H9 (cell line): Measurements from ENCODE around the gene APOL2. TPM values are rescaled to one million over a fixed set of nuclear protein-coding genes. Genes with fewer than 3 reads are reported as not detected.

ENCODE experiments used
- DNase-seq: peaks from one replicate; pipeline ENCODE4 v3.0.0-alpha.2; 2017
- H2AFZ ChIP-seq: one replicate; pipeline ENCODE4 v1.6.1; 2013; ENCODE audit warnings: mild to moderate bottlenecking, low read length, control low read depth, moderate library complexity
- H2AK5ac ChIP-seq: 2 replicates; pipeline ENCODE4 v1.6.1; 2013; ENCODE audit warnings: low read length, control low read depth, mixed read lengths; ENCODE audit not compliant: insufficient read length
- H2BK120ac ChIP-seq: one replicate; pipeline ENCODE4 v1.6.1; 2013; ENCODE audit warnings: low read depth, mild to moderate bottlenecking, low read length, control low read depth, inconsistent platforms; ENCODE audit not compliant: poor library complexity, severe bottlenecking
- H2BK12ac ChIP-seq: 2 replicates; pipeline ENCODE4 v1.6.1; 2013; ENCODE audit warnings: low read length, control low read depth, mixed read lengths, low read depth; ENCODE audit not compliant: insufficient read length
- H2BK15ac ChIP-seq: 2 replicates; pipeline ENCODE4 v1.6.1; 2013; ENCODE audit warnings: low read depth, low read length, control low read depth
- H2BK20ac ChIP-seq: one replicate; pipeline ENCODE4 v1.6.1; 2013; ENCODE audit warnings: low read depth, mild to moderate bottlenecking, low read length, control low read depth, inconsistent platforms; ENCODE audit not compliant: poor library complexity, severe bottlenecking
- H2BK5ac ChIP-seq: 2 replicates; pipeline ENCODE4 v1.6.1; 2013; ENCODE audit warnings: low read length, control low read depth, mixed read lengths; ENCODE audit not compliant: insufficient read length
- H3K14ac ChIP-seq: 2 replicates; pipeline ENCODE4 v1.6.1; 2013; ENCODE audit warnings: low read length, control low read depth; ENCODE audit not compliant: insufficient read depth
- H3K18ac ChIP-seq: 2 replicates; pipeline ENCODE4 v1.6.1; 2013; ENCODE audit warnings: low read depth, mild to moderate bottlenecking, mixed read lengths, low read length, control low read depth; ENCODE audit not compliant: insufficient read length
- H3K23ac ChIP-seq: 2 replicates; pipeline ENCODE4 v1.6.1; 2013; ENCODE audit warnings: low read length, control low read depth, mixed read lengths, low read depth; ENCODE audit not compliant: insufficient read length
- H3K23me2 ChIP-seq: 2 replicates; pipeline ENCODE4 v1.6.1; 2013; ENCODE audit warnings: low read depth, mild to moderate bottlenecking, mixed read lengths, low read length, control low read depth; ENCODE audit not compliant: insufficient read length, poor library complexity, severe bottlenecking
- H3K27ac ChIP-seq: 2 replicates; pipeline ENCODE4 v1.5.1; 2013; ENCODE audit warnings: low read length, control low read depth, mixed read lengths, low read depth; ENCODE audit not compliant: insufficient read length
- H3K27me3 ChIP-seq: 2 replicates; pipeline ENCODE4 v1.6.1; 2013; ENCODE audit warnings: low read length, control low read depth, inconsistent platforms; ENCODE audit not compliant: insufficient read depth
- H3K4ac ChIP-seq: 2 replicates; pipeline ENCODE4 v1.6.1; 2013; ENCODE audit warnings: low read depth, mild to moderate bottlenecking, control low read depth, inconsistent platforms, low read length, moderate library complexity
- H3K4me1 ChIP-seq: 2 replicates; pipeline ENCODE4 v1.6.1; 2013; ENCODE audit warnings: low read length, control low read depth, inconsistent platforms; ENCODE audit not compliant: insufficient read depth
- H3K4me2 ChIP-seq: 2 replicates; pipeline ENCODE4 v1.6.1; 2013; ENCODE audit warnings: low read length, control low read depth, mixed read lengths; ENCODE audit not compliant: insufficient read length, insufficient read depth
- H3K56ac ChIP-seq: 2 replicates; pipeline ENCODE4 v1.6.1; 2013; ENCODE audit warnings: low read depth, mild to moderate bottlenecking, mixed read lengths, low read length, control low read depth; ENCODE audit not compliant: insufficient read length
- H3K79me1 ChIP-seq: 2 replicates; pipeline ENCODE4 v1.6.1; 2013; ENCODE audit warnings: low read depth, mild to moderate bottlenecking, moderate library complexity, low read length, control low read depth, inconsistent platforms; ENCODE audit not compliant: insufficient read depth, poor library complexity, severe bottlenecking
- H3K79me2 ChIP-seq: 2 replicates; pipeline ENCODE4 v1.6.1; 2013; ENCODE audit warnings: low read length, control low read depth, inconsistent platforms; ENCODE audit not compliant: insufficient read depth
- H3K9ac ChIP-seq: 2 replicates; pipeline ENCODE4 v1.6.1; 2013; ENCODE audit warnings: low read length, control low read depth, mixed read lengths; ENCODE audit not compliant: insufficient read length; ENCODE audit errors: extremely low read depth
- H3K9me3 ChIP-seq: one replicate; pipeline ENCODE4 v1.6.1; 2013; ENCODE audit warnings: low read depth, low read length, inconsistent platforms; ENCODE audit not compliant: control insufficient read depth
- H3T11ph ChIP-seq: one replicate; pipeline ENCODE4 v1.6.1; 2013; ENCODE audit warnings: mild to moderate bottlenecking, low read length, control low read depth, inconsistent platforms
- H4K20me1 ChIP-seq: one replicate; pipeline ENCODE4 v1.6.1; 2013; ENCODE audit not compliant: control insufficient read depth, insufficient read length, insufficient read depth
- H4K5ac ChIP-seq: 2 replicates; pipeline ENCODE4 v1.6.1; 2013; ENCODE audit warnings: low read depth, mild to moderate bottlenecking, mixed read lengths, low read length, control low read depth; ENCODE audit not compliant: insufficient read length
- H4K8ac ChIP-seq: replicated peaks from 2 replicates; pipeline ENCODE4 v1.6.1; 2013; ENCODE audit warnings: low read length, control low read depth, mixed read lengths, low read depth; ENCODE audit not compliant: insufficient read length
- H4K91ac ChIP-seq: 2 replicates; pipeline ENCODE4 v1.6.1; 2013; ENCODE audit warnings: low read depth, mild to moderate bottlenecking, moderate library complexity, mixed read lengths, low read length, control low read depth; ENCODE audit not compliant: insufficient read length
- H3K27ac Mint-ChIP-seq, 3 experiments: 2 replicates in 2 of 3; 3 replicates in 1 of 3; pipeline ENCODE4 v1.8.0; 2020 to 2021; ENCODE audit warnings: mixed read lengths in 3 of 3, mild to moderate bottlenecking in 1 of 3, moderate library complexity in 1 of 3
- H3K27me3 Mint-ChIP-seq: 2 replicates; pipeline ENCODE4 v1.8.0; 2021; ENCODE audit warnings: low read depth, mild to moderate bottlenecking, moderate library complexity, mixed read lengths
- H3K36me3 Mint-ChIP-seq, 3 experiments: 2 replicates in 2 of 3; 3 replicates in 1 of 3; pipeline ENCODE4 v1.8.0; 2020 to 2021; ENCODE audit warnings: low read depth in 3 of 3, mixed read lengths in 3 of 3; ENCODE audit not compliant: insufficient read depth in 1 of 3
- H3K4me1 Mint-ChIP-seq, 2 experiments: 2 replicates each; pipeline ENCODE4 v1.8.0; 2020; ENCODE audit warnings: mixed read lengths in 2 of 2
- H3K4me3 Mint-ChIP-seq, 2 experiments: 2 replicates in 1 of 2; 3 replicates in 1 of 2; pipeline ENCODE4 v1.8.0; 2020 to 2021; ENCODE audit warnings: mild to moderate bottlenecking in 2 of 2, mixed read lengths in 2 of 2, moderate library complexity in 1 of 2
- H3K9me3 Mint-ChIP-seq, 2 experiments: 2 replicates in 1 of 2; 3 replicates in 1 of 2; pipeline ENCODE4 v1.8.0; 2020; ENCODE audit warnings: mild to moderate bottlenecking in 2 of 2, mixed read lengths in 2 of 2, moderate library complexity in 1 of 2
- CTCF ChIP-seq: fragments of 200-600 bp; sonication (generic); conservative IDR thresholded peaks from 3 replicates; pipeline ENCODE4 v1.8.0; 2021; ENCODE audit warnings: antibody characterized with exemption, mild to moderate bottlenecking
- WGBS: extraction: QIAGEN DNeasy Blood & Tissue Kit; methylation state at CpG from one replicate; pipeline ENCODE4 v1.1.7; 2013; ENCODE audit warnings: missing lambda C conversion rate, low lambda C conversion rate, mixed read lengths; ENCODE audit not compliant: insufficient read length; ENCODE audit errors: extremely low coverage; 5-methylcytosine and 5-hydroxymethylcytosine counted together
- total RNA-seq: library from RNA; stranded (reverse); gene quantifications from 2 replicates; pipeline ENCODE4 v1.2.1, GENCODE V29; 2021

APOL2 gene
- total RNA-seq, 1 experiment from 2014 or later, result 15.6 TPM

GRCh38 chr22:36225333-36225922 lies 13.9 kb downstream of the APOL2 start:
- H3K4me1 Mint-ChIP-seq, result peaks cover 17 to 25% of the 10 kb centered on the region in 2 experiments
- no peak overlapping the region for H3K27ac Mint-ChIP-seq
- Histone ChIP-seq H4K91ac (no peak overlapping the region), H3K18ac (no peak overlapping the region), H3K9me3 (no peaks in the 10 kb centered on the region), H3K23me2 (no peaks in the 10 kb centered on the region), H3K4me1 (no peaks in the 10 kb centered on the region), H3K14ac (no peak overlapping the region), H3K4ac (no peak overlapping the region), H3K23ac (no peak overlapping the region), H4K5ac (no peak overlapping the region), H3K79me2 (no peaks in the 10 kb centered on the region), H3K9ac (no peak overlapping the region), H3K4me2 (no peak overlapping the region), H2BK5ac (no peak overlapping the region), H4K20me1 (no peaks in the 10 kb centered on the region), H3T11ph (no peak overlapping the region), H2BK12ac (no peak overlapping the region), H2BK120ac (no peak overlapping the region), H2BK15ac (no peak overlapping the region), H3K79me1 (no peaks in the 10 kb centered on the region), H3K27me3 (no peaks in the 10 kb centered on the region), H3K27ac (no peak overlapping the region), H4K8ac (no peak overlapping the region), H2AFZ (no peak overlapping the region), H3K56ac (no peak overlapping the region), H2BK20ac (no peak overlapping the region), H2AK5ac (no peak overlapping the region)
- H3K4me3 Mint-ChIP-seq, result no peak overlapping the region
- no peak for DNase-seq
- H3K27me3 Mint-ChIP-seq, result peaks cover 2% of the 10 kb centered on the region; the same call in 1 of the 2 replicates
- H3K9me3 Mint-ChIP-seq, result no peaks in the 10 kb centered on the region; a peak in 1 of 5 replicates
- no CpG with 5 or more reads among the region's 9 CpGs for WGBS
- H3K36me3 Mint-ChIP-seq, result peaks cover 7 to 35% (median 31%) of the 10 kb centered on the region in 3 experiments
- TF ChIP-seq CTCF, result no peak
